Mesenchymal stem cell (in vitro differentiated cells and primary cell): ENCODE results near the gene AIFM1.

Experiments used
- DNase-seq: peaks from one replicate; pipeline ENCODE4 v3.0.0-alpha.2; 2013
- H2AFZ ChIP-seq: one replicate; pipeline ENCODE4 v1.6.1; 2013; ENCODE audit warnings: low read depth, mild to moderate bottlenecking, control low read depth, inconsistent platforms, low read length, moderate library complexity
- H2AK5ac ChIP-seq: 2 replicates; pipeline ENCODE4 v1.6.1; 2013; ENCODE audit warnings: low read length, moderate library complexity, mild to moderate bottlenecking, inconsistent platforms; ENCODE audit not compliant: severe bottlenecking
- H2BK120ac ChIP-seq: one replicate; pipeline ENCODE4 v1.6.1; 2013; ENCODE audit warnings: low read depth, mild to moderate bottlenecking, inconsistent platforms, low read length, moderate library complexity
- H2BK12ac ChIP-seq, 2 experiments: one replicate each; pipeline ENCODE4 v1.6.1; 2013; ENCODE audit warnings: inconsistent platforms in 2 of 2, low read length in 2 of 2, mild to moderate bottlenecking in 2 of 2, moderate library complexity in 2 of 2, control low read depth in 1 of 2
- H2BK15ac ChIP-seq: one replicate; pipeline ENCODE4 v1.6.1; 2013; ENCODE audit warnings: mild to moderate bottlenecking, low read depth, inconsistent platforms; ENCODE audit not compliant: poor library complexity, severe bottlenecking
- H2BK5ac ChIP-seq: 2 replicates; pipeline ENCODE4 v1.6.1; 2013; ENCODE audit warnings: low read depth, mild to moderate bottlenecking, low read length, control low read depth, inconsistent platforms; ENCODE audit not compliant: poor library complexity, severe bottlenecking
- H3K14ac ChIP-seq, 2 experiments: one replicate each; pipeline ENCODE4 v1.6.1; 2013; ENCODE audit warnings: inconsistent platforms in 2 of 2, low read length in 2 of 2, control low read depth in 1 of 2, mild to moderate bottlenecking in 1 of 2, moderate library complexity in 1 of 2
- H3K18ac ChIP-seq, 2 experiments: one replicate each; pipeline ENCODE4 v1.6.1; 2013; ENCODE audit warnings: inconsistent platforms in 2 of 2, low read length in 2 of 2, control low read depth in 1 of 2, low read depth in 1 of 2, mild to moderate bottlenecking in 1 of 2
- H3K23ac ChIP-seq, 2 experiments: one replicate each; pipeline ENCODE4 v1.6.1; 2013; ENCODE audit warnings: inconsistent platforms in 2 of 2, low read length in 2 of 2, mild to moderate bottlenecking in 2 of 2, moderate library complexity in 2 of 2, control low read depth in 1 of 2
- H3K27ac ChIP-seq: 2 replicates; pipeline ENCODE4 v1.5.1; 2013; ENCODE audit warnings: mild to moderate bottlenecking, moderate library complexity, low read length, control low read depth, inconsistent platforms; ENCODE audit not compliant: poor library complexity, severe bottlenecking
- H3K27me3 ChIP-seq, 2 experiments: 2 replicates each; pipeline versions ENCODE4 v1.6.1 to v1.7.0; 2013; ENCODE audit warnings: low read length in 2 of 2, mild to moderate bottlenecking in 2 of 2, moderate library complexity in 2 of 2, control low read depth in 1 of 2, inconsistent platforms in 1 of 2; ENCODE audit not compliant: control insufficient read depth in 1 of 2, insufficient read depth in 1 of 2
- H3K36me3 ChIP-seq, 2 experiments: 2 replicates each; pipeline versions ENCODE4 v1.6.1 to v1.7.0; 2013; ENCODE audit warnings: low read length in 2 of 2, control low read depth in 1 of 2, inconsistent platforms in 1 of 2, low read depth in 1 of 2, mild to moderate bottlenecking in 1 of 2; ENCODE audit not compliant: insufficient read depth in 2 of 2, control insufficient read depth in 1 of 2
- H3K4ac ChIP-seq, 2 experiments: one replicate each; pipeline ENCODE4 v1.6.1; 2013; ENCODE audit warnings: inconsistent platforms in 2 of 2, low read length in 2 of 2, mild to moderate bottlenecking in 2 of 2, moderate library complexity in 2 of 2, control low read depth in 1 of 2, low read depth in 1 of 2
- H3K4me1 ChIP-seq: 2 replicates; pipeline ENCODE4 v1.6.1; 2013; ENCODE audit warnings: low read depth, low read length, control low read depth; ENCODE audit not compliant: control insufficient read depth, insufficient read depth
- H3K4me2 ChIP-seq: 2 replicates; pipeline ENCODE4 v1.6.1; 2013; ENCODE audit warnings: low read length, mild to moderate bottlenecking, inconsistent platforms; ENCODE audit not compliant: poor library complexity, severe bottlenecking
- H3K4me3 ChIP-seq, 2 experiments: 2 replicates each; pipeline versions ENCODE4 v1.5.1 to v1.7.0; 2013; ENCODE audit warnings: low read length in 2 of 2, mild to moderate bottlenecking in 2 of 2, control low read depth in 1 of 2, low read depth in 1 of 2; ENCODE audit not compliant: insufficient read depth in 1 of 2
- H3K79me1 ChIP-seq: replicated peaks from 2 replicates; pipeline ENCODE4 v1.6.1; 2013; ENCODE audit warnings: mild to moderate bottlenecking, control low read depth, low read length, inconsistent platforms; ENCODE audit not compliant: poor library complexity, severe bottlenecking
- H3K9ac ChIP-seq: 2 replicates; pipeline ENCODE4 v1.7.0; 2013; ENCODE audit warnings: mild to moderate bottlenecking, low read length, moderate library complexity
- H3K9me3 ChIP-seq: 2 replicates; pipeline ENCODE4 v1.7.0; 2013; ENCODE audit warnings: mild to moderate bottlenecking, low read length; ENCODE audit not compliant: control insufficient read depth
- H4K8ac ChIP-seq: one replicate; pipeline ENCODE4 v1.6.1; 2013; ENCODE audit warnings: inconsistent platforms, mild to moderate bottlenecking, low read length, moderate library complexity
- H4K91ac ChIP-seq: one replicate; pipeline ENCODE4 v1.6.1; 2013; ENCODE audit warnings: mild to moderate bottlenecking, low read length, inconsistent platforms
- WGBS: methylation state at CpG from one replicate; pipeline ENCODE4 v1.1.7; 2013; ENCODE audit warnings: mixed read lengths; 5-methylcytosine and 5-hydroxymethylcytosine counted together

AIFM1 gene

DNA sequence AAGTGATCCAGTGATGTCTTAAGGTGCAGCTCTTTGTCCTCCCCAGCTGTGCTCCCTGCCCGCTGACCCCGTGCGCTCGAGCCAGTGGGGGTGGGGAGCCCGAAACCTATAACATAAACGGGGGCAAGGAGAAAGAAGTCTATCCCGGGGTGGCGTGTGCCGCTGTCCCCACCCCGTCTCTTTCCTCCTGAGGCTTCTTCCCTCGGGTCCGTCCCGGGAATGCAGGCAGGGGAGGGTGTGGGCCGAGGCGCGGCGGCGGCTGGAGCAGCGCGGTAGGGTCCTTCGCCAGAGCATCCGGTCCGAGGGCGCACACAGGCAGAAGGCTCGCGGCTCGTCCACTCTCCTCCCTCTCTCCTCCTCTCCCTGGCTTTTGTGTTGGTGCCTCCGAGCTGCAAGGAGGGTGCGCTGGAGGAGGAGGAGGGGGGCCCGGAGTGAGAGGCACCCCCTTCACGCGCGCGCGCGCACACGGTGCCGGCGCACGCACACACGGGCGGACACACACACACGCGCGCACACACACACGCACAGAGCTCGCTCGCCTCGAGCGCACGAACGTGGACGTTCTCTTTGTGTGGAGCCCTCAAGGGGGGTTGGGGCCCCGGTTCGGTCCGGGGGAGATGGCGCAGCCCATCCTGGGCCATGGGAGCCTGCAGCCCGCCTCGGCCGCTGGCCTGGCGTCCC is 5.9 kb upstream of the AIFM1 start, which contains the start of gene RAB33A:
TSS of gene RAB33A (plus strand) at position 517 of the 681 bp plus-strand sequence. CDS start at position 618, 101 bp downstream.
- peak within 1 kb of the TSS; percentile 66 for H4K8ac ChIP-seq
- H3K4me3 ChIP-seq = peak within 1 kb of the TSS; percentile 56 to 69
- H3K36me3 ChIP-seq = no peaks in the 10 kb centered on the region
- peak within 1 kb of the TSS; percentile 12 to 66 for H3K18ac ChIP-seq
- 7% methylated on average over 17 of the region's 61 CpGs for WGBS
- peak within 1 kb of the TSS; percentile 96 for H3K4me2 ChIP-seq
- H3K79me1 ChIP-seq = no peaks in the 10 kb centered on the region
- no peak within 1 kb of the TSS for H2AK5ac ChIP-seq
- H3K4me1 ChIP-seq = peaks cover 14% of the 10 kb centered on the region
- H3K14ac ChIP-seq = no peak within 1 kb of the TSS
- H3K27ac ChIP-seq = no peak within 1 kb of the TSS
- H3K9ac ChIP-seq = peak within 1 kb of the TSS; percentile 95
- H2AFZ ChIP-seq = peak within 1 kb of the TSS; percentile 42
- no peak within 1 kb of the TSS for H2BK5ac ChIP-seq
- H3K4ac ChIP-seq = peak within 1 kb of the TSS in 1 of 2 experiments; percentile 61
- no peak within 1 kb of the TSS for H2BK120ac ChIP-seq
- peaks cover 10 to 16% of the 10 kb centered on the region in 2 experiments for H3K27me3 ChIP-seq
- H2BK15ac ChIP-seq = peak within 1 kb of the TSS; percentile 77
- H3K23ac ChIP-seq = peak within 1 kb of the TSS in 1 of 2 experiments; percentile 80
- DNase-seq = peak; percentile 36
- peak within 1 kb of the TSS in 1 of 2 experiments; percentile 63 for H2BK12ac ChIP-seq
- peak within 1 kb of the TSS; percentile 50 for H4K91ac ChIP-seq
- H3K9me3 ChIP-seq = no peaks in the 10 kb centered on the region

DNA sequence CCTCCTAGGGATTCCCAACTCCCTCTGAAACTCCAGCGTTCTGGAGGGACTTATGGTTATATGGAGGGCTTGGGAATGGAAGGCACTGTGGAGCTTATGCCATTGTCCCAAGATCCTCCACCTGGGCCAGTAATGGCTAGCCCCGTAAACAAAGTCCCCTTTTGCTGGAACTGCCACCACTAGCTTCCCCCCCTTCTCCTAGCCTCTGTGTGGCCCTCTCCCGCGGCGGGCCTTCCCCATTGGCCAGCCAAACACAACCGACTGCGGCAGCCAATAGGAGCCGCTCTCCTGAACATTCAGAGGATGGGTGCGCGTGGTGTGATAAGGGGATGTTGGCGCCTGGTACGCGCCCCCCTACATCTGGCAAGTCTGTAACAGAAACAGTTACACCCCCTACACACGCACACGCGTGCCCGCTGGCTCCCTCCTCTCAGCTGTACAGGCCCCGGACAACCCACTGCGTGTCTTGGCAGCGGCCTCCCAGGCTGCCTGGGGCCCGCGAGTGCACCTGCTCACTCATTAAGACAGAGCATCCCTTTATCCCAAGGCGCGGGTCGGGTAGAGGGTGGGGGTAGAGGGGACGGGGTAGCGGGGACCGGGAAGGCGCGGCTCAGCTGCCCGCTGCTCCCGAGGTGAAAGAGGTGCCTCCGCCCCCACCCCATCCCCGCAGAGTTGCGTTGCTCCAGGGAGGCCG is 5.3 kb upstream of the AIFM1 start:
- Histone ChIP-seq H2BK120ac (no peak overlapping the region), H2BK12ac (peak overlapping the region in 1 of 2 experiments; percentile 6), H3K4me1 (peaks cover 14% of the 10 kb centered on the region), H3K9ac (peak overlapping the region; percentile 61), H3K4me2 (peak overlapping the region; percentile 96), H2BK15ac (no peak overlapping the region), H3K18ac (peak overlapping the region; percentile 12 to 57), H3K4ac (peak overlapping the region in 1 of 2 experiments; percentile 61), H3K27ac (no peak overlapping the region), H4K8ac (no peak overlapping the region), H3K27me3 (peaks cover 10 to 14% of the 10 kb centered on the region in 2 experiments), H3K23ac (peak overlapping the region in 1 of 2 experiments; percentile 80), H3K14ac (no peak overlapping the region), H2AK5ac (no peak overlapping the region), H4K91ac (no peak overlapping the region), H2AFZ (no peak overlapping the region), H3K79me1 (no peaks in the 10 kb centered on the region), H3K36me3 (no peaks in the 10 kb centered on the region), H3K4me3 (peak overlapping the region; percentile 56 to 69), H2BK5ac (no peak overlapping the region), H3K9me3 (no peaks in the 10 kb centered on the region)
- peak; percentile 28 for DNase-seq
- 11% methylated on average over 7 of the region's 36 CpGs for WGBS

DNA sequence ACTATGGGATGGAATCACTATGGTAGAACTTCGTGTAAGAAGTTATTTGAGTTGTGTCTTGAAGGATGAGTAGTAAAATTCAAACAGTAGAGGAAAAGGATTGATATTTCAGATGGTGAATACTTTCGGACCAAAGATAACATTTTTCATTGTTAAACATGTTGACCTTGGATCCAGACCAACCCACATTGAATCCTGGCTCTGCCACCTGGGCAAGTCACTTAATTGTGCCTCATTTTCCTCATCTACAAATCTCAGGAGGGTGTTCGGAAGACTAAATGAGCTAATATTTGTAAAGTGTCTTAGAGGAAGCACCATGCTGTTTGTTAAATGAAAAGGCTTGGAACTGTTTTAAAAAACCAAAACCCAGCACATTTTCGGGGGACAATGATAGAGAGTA is 1.4 kb upstream of the AIFM1 start:
- Histone ChIP-seq H2AFZ (no peak overlapping the region), H3K27ac (no peak overlapping the region), H2BK120ac (no peak overlapping the region), H2BK12ac (no peak overlapping the region), H3K27me3 (peaks cover 5 to 13% of the 10 kb centered on the region in 2 experiments), H3K4me2 (peak overlapping the region; percentile 72), H3K79me1 (no peaks in the 10 kb centered on the region), H3K18ac (no peak overlapping the region), H4K91ac (no peak overlapping the region), H3K36me3 (no peaks in the 10 kb centered on the region), H2AK5ac (no peak overlapping the region), H3K9ac (peak overlapping the region; percentile 85), H3K9me3 (no peaks in the 10 kb centered on the region), H2BK5ac (no peak overlapping the region), H3K14ac (no peak overlapping the region), H4K8ac (no peak overlapping the region), H3K4ac (no peak overlapping the region), H2BK15ac (no peak overlapping the region), H3K4me3 (peak overlapping the region in 1 of 2 experiments; percentile 81), H3K4me1 (peaks cover 14% of the 10 kb centered on the region), H3K23ac (no peak overlapping the region)
- no peak for DNase-seq
- 97% methylated on average over 2 of the region's 4 CpGs for WGBS

DNA sequence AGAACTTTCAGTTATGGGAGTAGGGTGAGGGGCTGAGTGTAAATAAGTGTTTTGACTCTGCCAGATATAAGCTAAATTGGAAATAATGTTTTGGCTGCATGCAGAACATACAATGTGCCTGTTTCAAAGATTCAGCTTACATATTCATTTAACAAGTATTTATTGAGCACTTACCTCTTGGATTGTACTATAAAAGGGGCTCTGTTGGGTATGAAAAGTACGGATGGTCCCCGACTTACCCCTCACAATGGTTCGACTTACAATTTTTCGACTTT is 799 bp upstream of the AIFM1 start:
- Histone ChIP-seq H3K9ac (peak overlapping the region; percentile 85), H3K14ac (no peak overlapping the region), H3K9me3 (no peaks in the 10 kb centered on the region), H3K4ac (no peak overlapping the region), H3K18ac (no peak overlapping the region), H2BK120ac (no peak overlapping the region), H2BK5ac (no peak overlapping the region), H3K79me1 (no peaks in the 10 kb centered on the region), H2BK12ac (no peak overlapping the region), H3K4me2 (peak overlapping the region; percentile 72), H3K27ac (peak overlapping the region; percentile 84), H4K91ac (no peak overlapping the region), H2AK5ac (no peak overlapping the region), H2BK15ac (no peak overlapping the region), H3K4me3 (peak overlapping the region in 1 of 2 experiments; percentile 81), H3K4me1 (peaks cover 8% of the 10 kb centered on the region), H3K36me3 (no peaks in the 10 kb centered on the region), H2AFZ (no peak overlapping the region), H4K8ac (no peak overlapping the region), H3K27me3 (peaks cover 4 to 15% of the 10 kb centered on the region in 2 experiments), H3K23ac (no peak overlapping the region)
- no peak for DNase-seq
- WGBS = 21% methylated on average over 4 of the region's 4 CpGs
